H1 (cell line): ENCODE measurements around the gene ANKRD12. TPM values are rescaled to one million over a fixed set of nuclear protein-coding genes. Genes with fewer than 3 reads are reported as not detected.
A peak's percentile ranks its signal among the peaks of the same experiment; 100 is the strongest.

Experiments used
- CEBPB ChIP-seq: IDR thresholded peaks from 2 replicates; pipeline ENCODE4 v1.6.1; 2012; ENCODE audit warnings: low read depth, low read length
- EP300 ChIP-seq, 2 experiments: IDR thresholded peaks; 1 replicate in 1 of 2; 2 replicates in 1 of 2; pipeline ENCODE4 v1.6.1; 2011 to 2012; ENCODE audit warnings: low read depth in 2 of 2, low read length in 2 of 2, mild to moderate bottlenecking in 2 of 2, borderline replicate concordance in 1 of 2, inconsistent platforms in 1 of 2, moderate library complexity in 1 of 2
- GABPA ChIP-seq: IDR thresholded peaks from 2 replicates; pipeline ENCODE4 v1.6.1; 2011; ENCODE audit warnings: mild to moderate bottlenecking, low read length, moderate library complexity, borderline replicate concordance; ENCODE audit not compliant: insufficient read depth
- GTF2F1 ChIP-seq: IDR thresholded peaks from 2 replicates; pipeline ENCODE4 v1.6.1; 2012; ENCODE audit warnings: low read depth, low read length, improper control_type of control experiment, borderline replicate concordance
- POLR2AphosphoS5 ChIP-seq: IDR thresholded peaks from 2 replicates; pipeline ENCODE4 v1.6.1; 2011; ENCODE audit warnings: low read depth, low read length
- SIN3A ChIP-seq, 2 experiments: IDR thresholded peaks in 1 of 2; conservative IDR thresholded peaks in 1 of 2; 2 replicates each; pipeline ENCODE4 v1.6.1; 2011 to 2012; ENCODE audit warnings: low read length in 2 of 2, improper control_type of control experiment in 1 of 2, low read depth in 1 of 2, mild to moderate bottlenecking in 1 of 2
- SP1 ChIP-seq: IDR thresholded peaks from 2 replicates; pipeline ENCODE4 v1.6.1; 2011; ENCODE audit warnings: low read depth, low read length
- TAF7 ChIP-seq: optimal IDR thresholded peaks from 2 replicates; pipeline ENCODE3; 2011; ENCODE audit warnings: low read depth, mild to moderate bottlenecking, inconsistent platforms, low read length, moderate library complexity, borderline replicate concordance
- TCF12 ChIP-seq: IDR thresholded peaks from 2 replicates; pipeline ENCODE4 v1.6.1; 2011; ENCODE audit warnings: low read depth, mild to moderate bottlenecking, low read length
- TEAD4 ChIP-seq: IDR thresholded peaks from 2 replicates; pipeline ENCODE4 v1.6.1; 2012; ENCODE audit warnings: low read depth, low read length, inconsistent platforms, mixed read lengths
- polyA plus RNA-seq, 7 experiments: library from polyadenylated mRNA; depleted of rRNA in 3 of 7; stranded (reverse) in 5 of 7; unstranded in 2 of 7; fragments of >200 nt in 5 of 7; fragments of 200-250 nt in 2 of 7; gene quantifications; 1 replicate in 5 of 7; 2 replicates in 1 of 7; 4 replicates in 1 of 7; pipeline versions ENCODE4 v1.2.1 to v1.2.3, GENCODE V29; 2011 to 2013; ENCODE audit warnings: missing spikeins in 2 of 7, mixed read lengths in 2 of 7
- total RNA-seq: library from RNA; stranded (reverse); fragmentation: NEBNext Ultra II Directional; extraction: Animal tissue kit (Norgen Biotek cat#: 25700); gene quantifications from 2 replicates; pipeline ENCODE4 v1.2.1, GENCODE V29; 2021
- TF ChIP-seq, protein P1 (sequence below): IDR thresholded peaks from 2 replicates; pipeline ENCODE4 v1.6.1; 2012; ENCODE audit warnings: inconsistent platforms
- TF ChIP-seq, protein P2 (sequence below), 3 experiments: IDR thresholded peaks; 1 replicate in 2 of 3; 2 replicates in 1 of 3; pipeline versions ENCODE4 v1.5.1 to v1.6.1; 2011; ENCODE audit warnings: low read length in 3 of 3, mild to moderate bottlenecking in 3 of 3, inconsistent platforms in 2 of 3, low read depth in 1 of 3, moderate library complexity in 1 of 3; ENCODE audit not compliant: insufficient read depth in 1 of 3; ENCODE audit errors: control extremely low read depth in 1 of 3

Gene ANKRD12
- total and polyA plus RNA-seq, 2 of the 8 experiments (the other 6 are each of a cell fraction or from before 2014, with no cell fraction given) = 2.6 to 37.9 TPM

DNA sequence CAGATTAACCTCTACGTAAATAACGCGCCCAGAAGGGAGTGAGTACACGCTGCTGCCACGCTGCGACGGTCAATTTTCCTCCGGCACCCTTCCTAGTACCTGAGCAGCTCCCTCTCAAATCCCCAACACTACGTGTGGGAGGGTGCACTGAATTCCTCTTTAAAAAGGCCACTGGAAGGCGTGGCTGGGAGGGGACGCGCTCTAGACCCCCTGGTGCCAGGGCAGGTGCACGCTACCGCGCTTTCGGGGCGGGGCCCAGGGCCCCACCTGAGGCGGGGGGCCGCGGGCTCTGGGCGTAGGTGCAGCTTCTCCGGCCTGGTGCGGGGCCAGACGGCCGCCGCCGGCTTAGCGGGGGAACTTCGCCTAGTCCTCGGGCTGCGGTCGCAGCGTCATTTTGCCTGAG lies 668 bp upstream of the ANKRD12 start (continued):
- peak; percentile 41 for TF ChIP-seq TAF7
- TF ChIP-seq TCF12 = 0 out of 2 replicates have a peak, but pooled peaks have one; percentile 71
- TF ChIP-seq, protein P1, sequence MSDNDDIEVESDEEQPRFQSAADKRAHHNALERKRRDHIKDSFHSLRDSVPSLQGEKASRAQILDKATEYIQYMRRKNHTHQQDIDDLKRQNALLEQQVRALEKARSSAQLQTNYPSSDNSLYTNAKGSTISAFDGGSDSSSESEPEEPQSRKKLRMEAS = 0 out of 2 replicates have a peak, but pooled peaks have one; percentile 53
- TF ChIP-seq CEBPB = no peak
- 0 out of 2 replicates have a peak, but pooled peaks have one; percentile 18 for TF ChIP-seq SP1
- TF ChIP-seq, protein P2, sequence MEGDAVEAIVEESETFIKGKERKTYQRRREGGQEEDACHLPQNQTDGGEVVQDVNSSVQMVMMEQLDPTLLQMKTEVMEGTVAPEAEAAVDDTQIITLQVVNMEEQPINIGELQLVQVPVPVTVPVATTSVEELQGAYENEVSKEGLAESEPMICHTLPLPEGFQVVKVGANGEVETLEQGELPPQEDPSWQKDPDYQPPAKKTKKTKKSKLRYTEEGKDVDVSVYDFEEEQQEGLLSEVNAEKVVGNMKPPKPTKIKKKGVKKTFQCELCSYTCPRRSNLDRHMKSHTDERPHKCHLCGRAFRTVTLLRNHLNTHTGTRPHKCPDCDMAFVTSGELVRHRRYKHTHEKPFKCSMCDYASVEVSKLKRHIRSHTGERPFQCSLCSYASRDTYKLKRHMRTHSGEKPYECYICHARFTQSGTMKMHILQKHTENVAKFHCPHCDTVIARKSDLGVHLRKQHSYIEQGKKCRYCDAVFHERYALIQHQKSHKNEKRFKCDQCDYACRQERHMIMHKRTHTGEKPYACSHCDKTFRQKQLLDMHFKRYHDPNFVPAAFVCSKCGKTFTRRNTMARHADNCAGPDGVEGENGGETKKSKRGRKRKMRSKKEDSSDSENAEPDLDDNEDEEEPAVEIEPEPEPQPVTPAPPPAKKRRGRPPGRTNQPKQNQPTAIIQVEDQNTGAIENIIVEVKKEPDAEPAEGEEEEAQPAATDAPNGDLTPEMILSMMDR (IDR thresholded peaks at IDR 0.05; ENCODE audit: control extremely low read depth in 1 of 3, insufficient read depth in 1 of 3, low read depth in 1 of 3, low read length in 3 of 3) = no peak
- TF ChIP-seq GABPA = no peak
- TF ChIP-seq GTF2F1 = 0 out of 2 replicates have a peak, but pooled peaks have one; percentile 29
- TF ChIP-seq SIN3A (conservative IDR thresholded peaks at IDR 0.05 in 1 of 2, IDR thresholded peaks at IDR 0.05 in 1 of 2; ENCODE audit: low read depth in 1 of 2, low read length in 2 of 2) = peak in 1 of 2 experiments; percentile 29; a peak in 1 of 4 replicates
- 0 out of 2 replicates have a peak, but pooled peaks have one; percentile 66 for TF ChIP-seq POLR2AphosphoS5
- no peak for TF ChIP-seq EP300 (IDR thresholded peaks at IDR 0.05; ENCODE audit: borderline replicate concordance in 1 of 2, low read depth in 2 of 2, low read length in 2 of 2)
- TF ChIP-seq TEAD4 = peak; percentile 46; the same call in 1 of the 2 replicates
